Neural cell (in vitro differentiated cells): ENCODE results near the gene KCTD11. TPM values are rescaled to one million over a fixed set of nuclear protein-coding genes. Genes with fewer than 3 reads are reported as not detected.

Source experiments
- H2AFZ ChIP-seq: fragments of 200-600, 300-800 bp; sonication (generic), shearing (Covaris generic); 2 replicates; pipeline ENCODE4 v1.6.0; 2014; ENCODE audit warnings: low read depth, mild to moderate bottlenecking, antibody characterized with exemption, low read length, moderate library complexity
- H3F3A ChIP-seq: fragments of 200-600 bp; shearing (Covaris generic); 2 replicates; pipeline ENCODE4 v1.6.1; 2016; ENCODE audit warnings: mild to moderate bottlenecking, moderate library complexity, mixed read lengths, antibody characterized with exemption, low read length; ENCODE audit not compliant: insufficient read depth, poor library complexity, severe bottlenecking
- H3K27ac ChIP-seq: fragments of 200-600, 300-800 bp; sonication (generic), shearing (Covaris generic); 2 replicates; pipeline ENCODE4 v1.5.1; 2014; ENCODE audit warnings: mild to moderate bottlenecking, low read length, moderate library complexity
- H3K27me3 ChIP-seq: fragments of 300-800, 200-600 bp; sonication (generic), shearing (Covaris generic); 2 replicates; pipeline ENCODE4 v1.6.0; 2014; ENCODE audit warnings: mild to moderate bottlenecking, low read depth, low read length, moderate library complexity; ENCODE audit not compliant: insufficient read depth
- H3K36me3 ChIP-seq: fragments of 300-800, 200-600 bp; sonication (generic), shearing (Covaris generic); 2 replicates; pipeline ENCODE4 v1.5.1; 2014; ENCODE audit warnings: mild to moderate bottlenecking, antibody characterized with exemption, low read length, moderate library complexity; ENCODE audit not compliant: insufficient read depth
- H3K4me2 ChIP-seq: fragments of 300-800, 200-600 bp; sonication (generic), shearing (Covaris generic); 2 replicates; pipeline ENCODE4 v1.6.0; 2014; ENCODE audit warnings: mild to moderate bottlenecking, low read length
- H3K4me3 ChIP-seq: fragments of 300-800, 200-600 bp; sonication (generic), shearing (Covaris generic); 2 replicates; pipeline ENCODE4 v1.5.1; 2014; ENCODE audit warnings: mild to moderate bottlenecking, low read length, moderate library complexity
- H3K79me2 ChIP-seq: fragments of 200-600 bp; shearing (Covaris generic); replicated peaks from 2 replicates; pipeline ENCODE4 v1.6.0; 2014; ENCODE audit warnings: mild to moderate bottlenecking, low read length, moderate library complexity; ENCODE audit not compliant: insufficient read depth
- H3K9ac ChIP-seq: fragments of 300-800, 200-600 bp; sonication (generic), shearing (Covaris generic); 2 replicates; pipeline ENCODE4 v1.6.1; 2016; ENCODE audit warnings: mild to moderate bottlenecking, low read length, mixed read lengths
- H3K9me2 ChIP-seq: fragments of 200-600 bp; shearing (Covaris generic); 2 replicates; pipeline ENCODE4 v1.6.1; 2016; ENCODE audit warnings: mild to moderate bottlenecking, low read length, mixed read lengths; ENCODE audit not compliant: insufficient read depth
- H3K9me3 ChIP-seq: fragments of 200-600, 300-800 bp; sonication (generic), shearing (Covaris generic); 2 replicates; pipeline ENCODE4 v1.6.1; 2016; ENCODE audit warnings: mild to moderate bottlenecking, mixed run types, low read length, moderate library complexity, mixed read lengths
- H4K20me1 ChIP-seq: fragments of 200-600 bp; shearing (Covaris generic); 2 replicates; pipeline ENCODE4 v1.6.1; 2016; ENCODE audit warnings: mild to moderate bottlenecking, mixed run types; ENCODE audit not compliant: insufficient read depth
- EP300 ChIP-seq: fragments of 450-650 bp; conservative IDR thresholded peaks from 2 replicates; pipeline ENCODE4 v1.6.1; 2014; ENCODE audit warnings: antibody characterized with exemption, mild to moderate bottlenecking, moderate library complexity; ENCODE audit not compliant: poor library complexity, severe bottlenecking
- EZH2 ChIP-seq: fragments of 200-600, 300-800 bp; shearing (Covaris generic), sonication (generic); IDR thresholded peaks from 2 replicates; pipeline ENCODE4 v1.6.1; 2014; ENCODE audit warnings: antibody characterized with exemption, low read length, borderline replicate concordance, mild to moderate bottlenecking; ENCODE audit not compliant: insufficient read depth, poor library complexity, severe bottlenecking
- MXI1 ChIP-seq: fragments of 450-650 bp; conservative IDR thresholded peaks from 2 replicates; pipeline ENCODE4 v1.6.1; 2014; ENCODE audit warnings: antibody characterized with exemption, mild to moderate bottlenecking; ENCODE audit not compliant: poor library complexity, severe bottlenecking
- POLR2AphosphoS5 ChIP-seq: IDR thresholded peaks from 2 replicates; pipeline ENCODE4 v1.6.1; 2012
- RAD21 ChIP-seq: fragments of 450-650 bp; conservative IDR thresholded peaks from 2 replicates; pipeline ENCODE4 v1.6.1; 2014; ENCODE audit warnings: antibody characterized with exemption, mild to moderate bottlenecking, moderate library complexity
- SMC3 ChIP-seq: fragments of 450-650 bp; conservative IDR thresholded peaks from 2 replicates; pipeline ENCODE4 v1.6.1; 2014; ENCODE audit warnings: antibody characterized with exemption, mild to moderate bottlenecking, moderate library complexity; ENCODE audit not compliant: poor library complexity
- TAF1 ChIP-seq: IDR thresholded peaks from 2 replicates; pipeline ENCODE4 v1.6.1; 2012; ENCODE audit warnings: low read depth
- polyA plus RNA-seq: library from polyadenylated mRNA; depleted of rRNA; stranded (reverse); fragments of >200 nt; gene quantifications from 2 replicates; pipeline ENCODE4 v1.2.3, GENCODE V29; 2014
- TF ChIP-seq, protein P1 (sequence below): fragments of 450-650 bp; IDR thresholded peaks from 2 replicates; pipeline ENCODE4 v1.5.1; 2014; ENCODE audit warnings: antibody characterized with exemption, mild to moderate bottlenecking, moderate library complexity; ENCODE audit not compliant: poor library complexity, severe bottlenecking
- TF ChIP-seq, protein P2 (sequence below): IDR thresholded peaks from 2 replicates; pipeline ENCODE4 v1.6.1; 2012; ENCODE audit warnings: borderline replicate concordance

The KCTD11 gene
- polyA plus RNA-seq, 1 donor from 2014 or later: 2.8 TPM

DNA sequence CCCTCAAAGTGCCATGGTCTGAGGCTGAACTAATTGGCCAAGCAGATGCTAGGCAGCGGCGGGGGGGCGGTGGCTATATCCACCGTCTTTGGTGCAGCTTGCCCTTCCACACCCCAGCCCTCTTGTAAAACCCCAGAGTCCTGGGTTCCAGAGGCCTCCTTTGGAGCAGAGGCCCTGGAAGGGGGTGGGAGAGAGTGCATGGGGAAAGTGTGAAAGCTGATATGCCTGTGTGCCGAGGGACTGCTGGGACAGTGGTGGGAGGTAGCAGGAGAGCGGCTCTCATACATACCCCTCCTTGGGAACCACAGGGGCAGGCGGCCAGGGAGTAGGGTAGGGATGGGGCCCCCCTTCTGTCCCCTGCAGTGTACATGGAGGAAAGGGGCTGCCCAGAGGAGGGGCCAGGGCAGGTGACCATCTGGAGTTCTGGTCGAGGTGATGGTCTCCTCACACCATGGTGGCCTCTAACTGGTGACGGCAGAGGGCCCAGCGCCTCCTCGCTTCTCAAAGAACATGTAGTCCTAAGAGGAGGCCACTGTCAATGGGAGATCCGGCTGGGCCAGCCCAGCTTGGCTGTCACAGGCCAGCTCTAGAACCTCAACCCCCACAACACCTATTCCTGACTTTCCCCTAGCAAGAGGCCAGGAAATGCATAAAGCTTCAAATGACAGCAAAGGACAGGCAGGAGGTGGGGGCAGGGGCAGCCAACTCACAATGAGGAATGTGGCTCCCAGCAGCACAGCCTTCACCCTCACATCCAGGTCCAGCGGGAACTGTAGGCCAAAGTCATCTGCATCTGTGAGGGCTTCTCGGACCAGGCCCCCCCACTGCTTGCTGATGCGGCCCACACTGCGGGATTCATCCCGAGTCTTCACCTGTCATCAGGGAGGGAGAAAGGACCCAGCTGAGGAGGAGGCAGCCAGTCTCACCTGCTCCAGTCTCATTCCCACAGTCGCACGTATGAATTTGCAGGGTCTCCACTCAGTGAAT is 38.3 kb downstream of the KCTD11 start:
- no peaks in the 10 kb centered on the region for H3K27me3 ChIP-seq
- no peak overlapping the region for H3K4me2 ChIP-seq
- H3K79me2 ChIP-seq: no peaks in the 10 kb centered on the region
- H3K4me3 ChIP-seq: no peak overlapping the region
- H3K9me3 ChIP-seq: no peaks in the 10 kb centered on the region
- no peaks in the 10 kb centered on the region for H3F3A ChIP-seq
- peaks cover 7% of the 10 kb centered on the region for H3K36me3 ChIP-seq
- H2AFZ ChIP-seq: no peak overlapping the region
- no peaks in the 10 kb centered on the region for H3K9me2 ChIP-seq
- no peak overlapping the region for H3K27ac ChIP-seq
- H3K9ac ChIP-seq: no peak overlapping the region
- TF ChIP-seq MXI1: no peak
- TF ChIP-seq, protein P1, sequence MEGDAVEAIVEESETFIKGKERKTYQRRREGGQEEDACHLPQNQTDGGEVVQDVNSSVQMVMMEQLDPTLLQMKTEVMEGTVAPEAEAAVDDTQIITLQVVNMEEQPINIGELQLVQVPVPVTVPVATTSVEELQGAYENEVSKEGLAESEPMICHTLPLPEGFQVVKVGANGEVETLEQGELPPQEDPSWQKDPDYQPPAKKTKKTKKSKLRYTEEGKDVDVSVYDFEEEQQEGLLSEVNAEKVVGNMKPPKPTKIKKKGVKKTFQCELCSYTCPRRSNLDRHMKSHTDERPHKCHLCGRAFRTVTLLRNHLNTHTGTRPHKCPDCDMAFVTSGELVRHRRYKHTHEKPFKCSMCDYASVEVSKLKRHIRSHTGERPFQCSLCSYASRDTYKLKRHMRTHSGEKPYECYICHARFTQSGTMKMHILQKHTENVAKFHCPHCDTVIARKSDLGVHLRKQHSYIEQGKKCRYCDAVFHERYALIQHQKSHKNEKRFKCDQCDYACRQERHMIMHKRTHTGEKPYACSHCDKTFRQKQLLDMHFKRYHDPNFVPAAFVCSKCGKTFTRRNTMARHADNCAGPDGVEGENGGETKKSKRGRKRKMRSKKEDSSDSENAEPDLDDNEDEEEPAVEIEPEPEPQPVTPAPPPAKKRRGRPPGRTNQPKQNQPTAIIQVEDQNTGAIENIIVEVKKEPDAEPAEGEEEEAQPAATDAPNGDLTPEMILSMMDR: no peak
- no peak for TF ChIP-seq RAD21
- TF ChIP-seq TAF1: no peak
- TF ChIP-seq EZH2: no peak
- TF ChIP-seq, protein P2, sequence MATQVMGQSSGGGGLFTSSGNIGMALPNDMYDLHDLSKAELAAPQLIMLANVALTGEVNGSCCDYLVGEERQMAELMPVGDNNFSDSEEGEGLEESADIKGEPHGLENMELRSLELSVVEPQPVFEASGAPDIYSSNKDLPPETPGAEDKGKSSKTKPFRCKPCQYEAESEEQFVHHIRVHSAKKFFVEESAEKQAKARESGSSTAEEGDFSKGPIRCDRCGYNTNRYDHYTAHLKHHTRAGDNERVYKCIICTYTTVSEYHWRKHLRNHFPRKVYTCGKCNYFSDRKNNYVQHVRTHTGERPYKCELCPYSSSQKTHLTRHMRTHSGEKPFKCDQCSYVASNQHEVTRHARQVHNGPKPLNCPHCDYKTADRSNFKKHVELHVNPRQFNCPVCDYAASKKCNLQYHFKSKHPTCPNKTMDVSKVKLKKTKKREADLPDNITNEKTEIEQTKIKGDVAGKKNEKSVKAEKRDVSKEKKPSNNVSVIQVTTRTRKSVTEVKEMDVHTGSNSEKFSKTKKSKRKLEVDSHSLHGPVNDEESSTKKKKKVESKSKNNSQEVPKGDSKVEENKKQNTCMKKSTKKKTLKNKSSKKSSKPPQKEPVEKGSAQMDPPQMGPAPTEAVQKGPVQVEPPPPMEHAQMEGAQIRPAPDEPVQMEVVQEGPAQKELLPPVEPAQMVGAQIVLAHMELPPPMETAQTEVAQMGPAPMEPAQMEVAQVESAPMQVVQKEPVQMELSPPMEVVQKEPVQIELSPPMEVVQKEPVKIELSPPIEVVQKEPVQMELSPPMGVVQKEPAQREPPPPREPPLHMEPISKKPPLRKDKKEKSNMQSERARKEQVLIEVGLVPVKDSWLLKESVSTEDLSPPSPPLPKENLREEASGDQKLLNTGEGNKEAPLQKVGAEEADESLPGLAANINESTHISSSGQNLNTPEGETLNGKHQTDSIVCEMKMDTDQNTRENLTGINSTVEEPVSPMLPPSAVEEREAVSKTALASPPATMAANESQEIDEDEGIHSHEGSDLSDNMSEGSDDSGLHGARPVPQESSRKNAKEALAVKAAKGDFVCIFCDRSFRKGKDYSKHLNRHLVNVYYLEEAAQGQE: no peak
- no peak for TF ChIP-seq POLR2AphosphoS5
- TF ChIP-seq EP300: no peak
- no peak for TF ChIP-seq SMC3
- no peaks in the 10 kb centered on the region for H4K20me1 ChIP-seq

DNA sequence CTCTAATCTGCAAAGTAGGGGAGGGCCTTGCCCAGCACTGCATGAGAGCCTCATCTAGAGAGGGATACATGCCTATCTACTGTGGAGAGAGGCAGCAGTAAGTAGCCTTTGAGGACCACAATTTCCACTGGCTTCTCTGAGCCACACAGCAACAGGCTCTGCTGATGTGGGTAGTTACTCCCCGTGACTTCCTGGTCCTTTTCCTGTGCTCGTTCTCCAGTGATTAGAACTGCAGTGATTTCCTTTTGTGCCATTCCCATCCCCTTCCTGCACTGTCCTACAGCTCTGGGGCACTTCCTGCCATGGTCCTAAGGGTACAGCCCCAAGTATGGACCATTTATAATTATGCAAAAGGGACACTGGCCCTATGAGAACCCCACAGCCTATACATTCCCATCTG is 39.3 kb downstream of the KCTD11 start:
- Histone ChIP-seq H3K27me3 (no peaks in the 10 kb centered on the region), H3K9me2 (no peaks in the 10 kb centered on the region), H3K4me3 (no peak overlapping the region), H3K9ac (no peak overlapping the region), H3K79me2 (no peaks in the 10 kb centered on the region), H3K9me3 (no peaks in the 10 kb centered on the region), H3K36me3 (peaks cover 7% of the 10 kb centered on the region), H3K4me2 (no peak overlapping the region), H4K20me1 (no peaks in the 10 kb centered on the region), H3F3A (no peaks in the 10 kb centered on the region), H2AFZ (no peak overlapping the region), H3K27ac (no peak overlapping the region)
- TF ChIP-seq EZH2: no peak
